Breast epithelium (tissue), 4 donors: ENCODE measurements around the gene RETREG1. TPM values are rescaled to one million over a fixed set of nuclear protein-coding genes. Genes with fewer than 3 reads are reported as not detected.

Experiments
- DNase-seq, 2 donors: peaks; one replicate each; pipeline ENCODE4 v3.0.0-alpha.2; 2019; ENCODE audit warnings: low spot score in 2 of 2
- H3K27ac ChIP-seq, 2 donors: fragments of 200-600 bp; sonication (generic) in 1 of 2; one replicate each; pipeline ENCODE4 v1.5.1; 2016 to 2019; ENCODE audit warnings: mild to moderate bottlenecking in 1 of 2
- H3K27me3 ChIP-seq, 2 donors: fragments of 200-600 bp; sonication (generic) in 1 of 2; one replicate each; pipeline versions ENCODE4 v1.5.1 to v1.6.0; 2017 to 2019; ENCODE audit warnings: control low read depth in 1 of 2, mild to moderate bottlenecking in 1 of 2
- H3K36me3 ChIP-seq: fragments of 200-600 bp; one replicate; pipeline ENCODE4 v1.5.1; 2019
- H3K4me1 ChIP-seq, 2 donors: fragments of 200-600 bp; sonication (generic); one replicate each; pipeline ENCODE4 v1.5.1; 2016 to 2019; ENCODE audit warnings: control low read depth in 1 of 2
- H3K4me3 ChIP-seq, 3 donors: fragments of 200-600 bp; sonication (generic); 1 replicate in 2 of 3; 2 replicates in 1 of 3; pipeline ENCODE4 v1.5.1; 2016 to 2019; ENCODE audit warnings: mild to moderate bottlenecking in 3 of 3, moderate library complexity in 2 of 3
- H3K9me3 ChIP-seq, 2 donors: fragments of 200-600 bp; sonication (generic) in 1 of 2; one replicate each; pipeline ENCODE4 v1.5.1; 2016 to 2019; ENCODE audit warnings: control low read depth in 1 of 2
- CTCF ChIP-seq, 3 donors: fragments of 450-650 bp; IDR thresholded peaks; one replicate each; pipeline ENCODE4 v1.5.1; 2016 to 2017; ENCODE audit warnings: antibody characterized with exemption in 3 of 3, mild to moderate bottlenecking in 3 of 3, moderate library complexity in 3 of 3
- POLR2A ChIP-seq: fragments of 450-650 bp; IDR thresholded peaks from one replicate; pipeline ENCODE4 v1.6.1; 2016; ENCODE audit warnings: antibody characterized with exemption, mild to moderate bottlenecking, moderate library complexity
- POLR2AphosphoS5 ChIP-seq, 3 donors: sonication (generic); formaldehyde crosslinking; IDR thresholded peaks; one replicate each; pipeline ENCODE4 v1.6.1; 2017; ENCODE audit warnings: antibody characterized with exemption in 3 of 3
- intact Hi-C: fragments of 100-400 bp; cut with DNase I; formaldehyde crosslinking; loops from one replicate; pipeline ENCODE4 v1.15.1; 2023; ENCODE audit warnings: low total_unique reads
- total RNA-seq, 3 donors: library from RNA; depleted of rRNA; stranded (reverse); fragments of >200 nt; gene quantifications; one replicate each; pipeline ENCODE4 v1.1.0, GENCODE V29; 2016

Gene RETREG1
- total RNA-seq, 3 donors from 2014 or later = 27.1 to 51.5 (median 37.7) TPM

DNA sequence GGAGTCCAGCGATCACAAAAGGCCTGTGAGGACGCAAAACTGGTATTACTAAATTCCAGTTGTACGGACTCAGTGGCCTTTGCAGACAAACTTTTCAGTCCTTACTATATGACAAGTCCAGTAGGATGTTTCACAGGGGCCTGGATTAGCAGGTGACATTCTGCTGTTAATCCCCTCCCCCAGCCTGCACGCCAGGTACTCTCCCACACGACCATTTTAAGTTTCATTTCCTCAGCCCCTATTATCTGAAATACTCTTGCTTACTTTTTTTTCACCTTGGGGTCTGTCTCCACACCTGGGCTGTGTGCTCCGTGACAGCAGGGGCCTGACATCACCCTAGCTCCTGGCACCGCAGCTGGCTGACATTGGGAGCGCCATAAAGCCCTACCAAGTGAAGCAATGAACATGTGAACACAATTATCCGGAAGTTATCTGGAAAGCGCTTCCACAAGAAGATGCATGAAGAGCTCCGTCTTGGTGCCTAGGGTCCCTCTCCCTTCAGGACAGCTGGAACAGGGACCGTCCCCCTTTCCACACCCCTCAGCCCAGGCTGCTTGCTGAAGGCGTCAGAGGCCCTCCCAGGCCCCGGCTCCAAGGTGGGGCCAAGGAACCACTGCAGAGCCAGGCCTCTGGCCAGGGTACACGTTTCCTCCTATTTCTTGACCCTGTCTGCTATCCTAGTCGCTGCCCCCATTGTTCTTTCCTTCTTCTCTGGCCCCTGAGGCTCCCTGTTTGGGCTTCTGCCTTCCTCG, 111.5 kb downstream of the RETREG1 start:
- no peaks in the 10 kb centered on the region for H3K4me1 ChIP-seq
- H3K4me3 ChIP-seq = no peak overlapping the region
- DNase-seq = no peak
- H3K27me3 ChIP-seq = no peaks in the 10 kb centered on the region
- TF ChIP-seq POLR2A = no peak
- TF ChIP-seq POLR2AphosphoS5 (IDR thresholded peaks at IDR 0.05) = no peak
- no peaks in the 10 kb centered on the region for H3K9me3 ChIP-seq
- intact Hi-C loops = no loop called here
- no peaks in the 10 kb centered on the region for H3K36me3 ChIP-seq
- H3K27ac ChIP-seq = no peak overlapping the region

DNA sequence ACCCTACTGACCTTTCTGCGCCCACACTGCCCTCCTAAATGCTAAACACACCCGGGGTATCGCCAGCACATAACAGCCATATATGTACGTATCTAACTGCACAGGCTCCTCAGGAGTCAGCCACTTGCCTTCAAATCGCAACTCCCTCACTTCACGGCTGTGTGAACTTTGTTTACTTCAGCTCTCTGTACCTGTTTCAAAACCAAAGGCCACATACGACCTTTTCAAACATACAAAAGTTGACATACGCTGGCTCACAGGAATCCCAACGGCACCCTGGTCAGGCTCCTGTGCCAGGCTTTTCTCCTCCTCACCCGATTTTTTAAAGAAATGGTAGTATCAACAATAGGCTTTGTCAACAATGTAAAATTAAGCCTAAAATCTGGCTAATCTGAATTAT, 112.2 kb downstream of the RETREG1 start:
- no peak for DNase-seq
- TF ChIP-seq POLR2A (no peak), POLR2AphosphoS5 (IDR thresholded peaks at IDR 0.05) (no peak), CTCF (IDR thresholded peaks at IDR 0.05) (no peak)
- intact Hi-C loops = no loop called here

GRCh38 chr5:16502866-16503265, 113.9 kb downstream of the RETREG1 start:
- Histone ChIP-seq H3K9me3 (no peaks in the 10 kb centered on the region), H3K36me3 (no peaks in the 10 kb centered on the region), H3K27me3 (no peaks in the 10 kb centered on the region), H3K4me1 (no peaks in the 10 kb centered on the region), H3K4me3 (no peak overlapping the region), H3K27ac (no peak overlapping the region)
- intact Hi-C loops = no loop called here
- no peak for DNase-seq
- TF ChIP-seq POLR2A (no peak), CTCF (IDR thresholded peaks at IDR 0.05) (no peak), POLR2AphosphoS5 (IDR thresholded peaks at IDR 0.05) (no peak)

More for the DNA sequence above, 112.2 kb downstream of the RETREG1 start:
- Histone ChIP-seq H3K4me3 (no peak overlapping the region), H3K4me1 (no peaks in the 10 kb centered on the region), H3K27ac (no peak overlapping the region), H3K9me3 (no peaks in the 10 kb centered on the region), H3K27me3 (no peaks in the 10 kb centered on the region), H3K36me3 (no peaks in the 10 kb centered on the region)

GRCh38 chr5:16500024-16500423, 116.8 kb downstream of the RETREG1 start:
- no peak overlapping the region for H3K4me3 ChIP-seq
- no peaks in the 10 kb centered on the region for H3K36me3 ChIP-seq
- no peak for TF ChIP-seq POLR2AphosphoS5 (IDR thresholded peaks at IDR 0.05)
- intact Hi-C loops = no loop called here
- DNase-seq = no peak
- no peaks in the 10 kb centered on the region for H3K27me3 ChIP-seq
- peaks cover 6 to 14% of the 10 kb centered on the region in 2 donors for H3K9me3 ChIP-seq
- H3K4me1 ChIP-seq = no peaks in the 10 kb centered on the region
- H3K27ac ChIP-seq = no peak overlapping the region

GRCh38 chr5:16497546-16497945, 119.3 kb downstream of the RETREG1 start:
- Histone ChIP-seq H3K36me3 (no peaks in the 10 kb centered on the region), H3K4me3 (no peak overlapping the region), H3K9me3 (peaks cover 8 to 16% of the 10 kb centered on the region in 2 donors), H3K27ac (no peak overlapping the region), H3K27me3 (no peaks in the 10 kb centered on the region), H3K4me1 (peaks cover 0 to 15% of the 10 kb centered on the region in 2 donors)
- intact Hi-C loops = no loop called here
- no peak for TF ChIP-seq POLR2A
- TF ChIP-seq CTCF (IDR thresholded peaks at IDR 0.05) = no peak
- no peak for TF ChIP-seq POLR2AphosphoS5 (IDR thresholded peaks at IDR 0.05)
- DNase-seq = no peak

GRCh38 chr5:16493261-16493660, 123.5 kb downstream of the RETREG1 start:
- Histone ChIP-seq H3K36me3 (no peaks in the 10 kb centered on the region), H3K9me3 (peaks cover 8 to 16% of the 10 kb centered on the region in 2 donors), H3K27me3 (no peaks in the 10 kb centered on the region), H3K4me3 (no peak overlapping the region), H3K4me1 (peaks cover 0 to 16% of the 10 kb centered on the region in 2 donors), H3K27ac (peak overlapping the region; percentile 82 to 83)
- TF ChIP-seq CTCF (IDR thresholded peaks at IDR 0.05) (no peak), POLR2A (no peak), POLR2AphosphoS5 (IDR thresholded peaks at IDR 0.05) (no peak)
- DNase-seq = no peak
- intact Hi-C loops = no loop called here
